Brain microvascular endothelial cell (primary cell): ENCODE measurements around the gene ELMO1.

ENCODE experiments used
- DNase-seq: peaks from one replicate; pipeline ENCODE4 v3.0.0-alpha.2; 2020
- H3K27ac ChIP-seq: fragments of 250-450 bp; sonication (Bioruptor Pico); 2 replicates; pipeline ENCODE4 v1.5.1; 2020; ENCODE audit warnings: mild to moderate bottlenecking, moderate library complexity
- H3K27me3 ChIP-seq: fragments of 250-450 bp; sonication (Bioruptor Pico); replicated peaks from 2 replicates; pipeline ENCODE4 v1.5.1; 2020; ENCODE audit warnings: mild to moderate bottlenecking
- H3K36me3 ChIP-seq: fragments of 250-450 bp; sonication (Bioruptor Pico); replicated peaks from 2 replicates; pipeline ENCODE4 v1.5.1; 2020; ENCODE audit warnings: mild to moderate bottlenecking
- H3K4me3 ChIP-seq: 2 replicates; pipeline ENCODE4 v1.5.1; 2011; ENCODE audit warnings: low read depth, mild to moderate bottlenecking, control low read depth, low read length, moderate library complexity
- CTCF ChIP-seq: IDR thresholded peaks from 2 replicates; pipeline ENCODE4 v1.5.1; 2011; ENCODE audit warnings: low read depth, mild to moderate bottlenecking, moderate library complexity, low read length, control low read depth, inconsistent platforms; ENCODE audit errors: missing control alignments
- in situ Hi-C: cut with HindIII; loops from 2 replicates; pipeline ENCODE4 v1.10.0; 2017; ENCODE audit warnings: low sequenced_read_pairs, low pct_ligation_motif_present

ELMO1 gene

GRCh38 chr7:37211097-37211880, 237.4 kb downstream of the ELMO1 start:
- Histone ChIP-seq H3K36me3 (no peaks in the 10 kb centered on the region), H3K4me3 (no peak overlapping the region), H3K27ac (no peak overlapping the region), H3K27me3 (no peaks in the 10 kb centered on the region)
- in situ Hi-C loops, result no loop called here
- TF ChIP-seq CTCF, result no peak
- DNase-seq, result peak; percentile 6

DNA sequence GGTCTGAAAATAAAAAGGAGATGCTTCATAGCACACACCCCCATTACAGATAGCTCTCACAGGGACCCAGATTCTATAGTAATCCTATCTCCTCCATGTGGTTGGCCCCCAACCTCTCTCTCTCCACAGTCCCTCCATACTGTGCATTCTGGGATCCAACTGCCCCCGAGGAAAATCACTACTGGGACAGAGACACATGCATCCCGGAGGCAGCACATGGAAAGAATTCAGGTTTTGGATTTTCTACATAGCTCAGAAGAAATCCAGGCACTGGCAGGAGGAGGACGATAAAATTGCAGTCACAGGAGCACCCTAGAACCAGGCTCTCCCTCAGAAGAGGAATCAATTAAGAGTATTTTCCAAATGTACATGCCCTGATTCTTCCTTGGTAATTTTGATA, 239.5 kb downstream of the ELMO1 start:
- H3K27ac ChIP-seq, result no peak overlapping the region
- no peak for DNase-seq
- in situ Hi-C loops, result no loop called here
- TF ChIP-seq CTCF, result no peak
- H3K4me3 ChIP-seq, result no peak overlapping the region
- H3K36me3 ChIP-seq, result no peaks in the 10 kb centered on the region
- H3K27me3 ChIP-seq, result no peaks in the 10 kb centered on the region

- no peaks in the 10 kb centered on the region for H3K27me3 ChIP-seq
- H3K36me3 ChIP-seq, result no peaks in the 10 kb centered on the region
- peak; percentile 71 for DNase-seq
- H3K27ac ChIP-seq, result no peak overlapping the region
- peak; percentile 26 for TF ChIP-seq CTCF
- in situ Hi-C loops, result no loop called here
- H3K4me3 ChIP-seq, result no peak overlapping the region
These were observed 240.1 kb downstream of the ELMO1 start for GRCh38 chr7:37208528-37208927.

- Histone ChIP-seq H3K27me3 (no peaks in the 10 kb centered on the region), H3K27ac (no peak overlapping the region), H3K4me3 (no peak overlapping the region), H3K36me3 (no peaks in the 10 kb centered on the region)
- DNase-seq, result no peak
- in situ Hi-C loops, result no loop called here
- TF ChIP-seq CTCF, result no peak
These were observed 242.5 kb downstream of the ELMO1 start for GRCh38 chr7:37206192-37206591.

GRCh38 chr7:37205451-37205850, 243.2 kb downstream of the ELMO1 start:
- DNase-seq, result no peak
- no peak for TF ChIP-seq CTCF
- in situ Hi-C loops, result no loop called here
- H3K36me3 ChIP-seq, result no peaks in the 10 kb centered on the region
- H3K4me3 ChIP-seq, result no peak overlapping the region
- no peaks in the 10 kb centered on the region for H3K27me3 ChIP-seq
- no peak overlapping the region for H3K27ac ChIP-seq

- in situ Hi-C loops, result no loop called here
- Histone ChIP-seq H3K27ac (no peak overlapping the region), H3K27me3 (no peaks in the 10 kb centered on the region), H3K36me3 (no peaks in the 10 kb centered on the region), H3K4me3 (no peak overlapping the region)
- no peak for DNase-seq
- no peak for TF ChIP-seq CTCF
These were observed 246.8 kb downstream of the ELMO1 start for GRCh38 chr7:37201876-37202198.
